SU-DHL-6 (cell line): ENCODE results near the gene BRD1.

ENCODE experiments used
- H2AFZ ChIP-seq: fragments of 200-600 bp; sonication (generic); 2 replicates; pipeline ENCODE4 v1.6.1; 2014; ENCODE audit warnings: low read depth, mild to moderate bottlenecking, moderate library complexity, mixed read lengths, antibody characterized with exemption, low read length; ENCODE audit not compliant: severe bottlenecking
- H3F3A ChIP-seq: fragments of 200-600 bp; shearing (Covaris generic); 2 replicates; pipeline ENCODE4 v1.6.0; 2016; ENCODE audit warnings: antibody characterized with exemption, mild to moderate bottlenecking; ENCODE audit not compliant: insufficient read depth
- H3K27ac ChIP-seq: fragments of 200-600 bp; sonication (generic); 2 replicates; pipeline ENCODE4 v1.5.1; 2016; ENCODE audit warnings: low read depth, mild to moderate bottlenecking, low read length, moderate library complexity, mixed read lengths
- H3K27me3 ChIP-seq: fragments of 200-600 bp; sonication (generic), shearing (Covaris generic); 2 replicates; pipeline ENCODE4 v1.6.0; 2014; ENCODE audit warnings: mild to moderate bottlenecking, low read length
- H3K36me3 ChIP-seq: fragments of 200-600 bp; sonication (generic); 2 replicates; pipeline ENCODE4 v1.6.1; 2014; ENCODE audit warnings: mild to moderate bottlenecking, low read length, mixed read lengths
- H3K4me2 ChIP-seq: fragments of 300-600, 200-600 bp; shearing (Covaris generic), sonication (generic); 2 replicates; pipeline ENCODE4 v1.6.0; 2014; ENCODE audit warnings: low read length, low read depth, mild to moderate bottlenecking; ENCODE audit not compliant: poor library complexity, severe bottlenecking
- H3K4me3 ChIP-seq: fragments of 200-600 bp; sonication (generic); 2 replicates; pipeline ENCODE4 v1.5.1; 2014; ENCODE audit warnings: antibody characterized with exemption, low read length, mild to moderate bottlenecking, mixed read lengths; ENCODE audit not compliant: insufficient read depth, poor library complexity, severe bottlenecking
- H3K79me2 ChIP-seq: fragments of 200-600 bp; sonication (generic); 2 replicates; pipeline ENCODE4 v1.6.1; 2014; ENCODE audit warnings: mild to moderate bottlenecking, low read length, moderate library complexity; ENCODE audit not compliant: insufficient read depth
- H3K9ac ChIP-seq: fragments of 200-600 bp; sonication (generic); 2 replicates; pipeline ENCODE4 v1.7.0; 2014; ENCODE audit warnings: mild to moderate bottlenecking, low read length
- H3K9me2 ChIP-seq: fragments of 200-600 bp; sonication (generic); replicated peaks from 2 replicates; pipeline ENCODE4 v1.6.1; 2014; ENCODE audit warnings: low read length; ENCODE audit not compliant: insufficient read depth
- H3K9me3 ChIP-seq: fragments of 200-600 bp; sonication (generic); 2 replicates; pipeline ENCODE4 v1.6.1; 2014; ENCODE audit warnings: low read length, mixed read lengths; ENCODE audit not compliant: insufficient read depth
- H4K20me1 ChIP-seq: fragments of 200-600 bp; sonication (generic); 2 replicates; pipeline ENCODE4 v1.6.1; 2014; ENCODE audit warnings: low read depth, mild to moderate bottlenecking, antibody characterized with exemption, low read length, moderate library complexity, mixed read lengths
- EZH2phosphoT487 ChIP-seq: fragments of 200-600 bp; sonication (generic), shearing (Covaris generic); conservative IDR thresholded peaks from 2 replicates; pipeline ENCODE4 v1.6.1; 2018; ENCODE audit warnings: mild to moderate bottlenecking, antibody characterized with exemption, low read length, moderate library complexity, mixed read lengths
- TF ChIP-seq, protein P1 (sequence below): fragments of 200-600 bp; sonication (generic); IDR thresholded peaks from one replicate; pipeline ENCODE4 v1.5.1; 2017; ENCODE audit warnings: antibody characterized with exemption, mild to moderate bottlenecking, low read length, moderate library complexity; ENCODE audit not compliant: insufficient read depth, poor library complexity, severe bottlenecking

The BRD1 gene

DNA sequence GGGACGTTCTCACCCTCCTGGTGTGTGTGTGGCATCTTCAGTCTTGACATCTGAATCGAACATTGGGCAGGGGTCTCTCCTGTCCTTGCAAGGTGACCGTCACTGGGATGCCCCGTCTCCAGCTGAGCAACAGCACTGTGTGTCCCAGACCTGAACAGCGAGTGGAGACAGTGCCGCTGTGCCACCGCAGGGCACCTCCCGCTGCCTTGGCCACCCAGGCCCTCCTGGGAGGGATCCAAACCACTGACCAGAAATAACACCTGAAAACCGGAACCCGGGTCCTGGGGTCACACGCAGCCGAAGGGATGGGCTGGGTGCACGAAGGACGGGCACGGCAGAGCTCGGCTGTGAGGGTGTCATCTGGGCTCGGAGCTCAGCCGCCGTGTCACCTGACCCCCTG is 102.2 kb downstream of the BRD1 start:
- no peak overlapping the region for H3K4me3 ChIP-seq
- no peaks in the 10 kb centered on the region for H3K27me3 ChIP-seq
- no peaks in the 10 kb centered on the region for H3K9me2 ChIP-seq

DNA sequence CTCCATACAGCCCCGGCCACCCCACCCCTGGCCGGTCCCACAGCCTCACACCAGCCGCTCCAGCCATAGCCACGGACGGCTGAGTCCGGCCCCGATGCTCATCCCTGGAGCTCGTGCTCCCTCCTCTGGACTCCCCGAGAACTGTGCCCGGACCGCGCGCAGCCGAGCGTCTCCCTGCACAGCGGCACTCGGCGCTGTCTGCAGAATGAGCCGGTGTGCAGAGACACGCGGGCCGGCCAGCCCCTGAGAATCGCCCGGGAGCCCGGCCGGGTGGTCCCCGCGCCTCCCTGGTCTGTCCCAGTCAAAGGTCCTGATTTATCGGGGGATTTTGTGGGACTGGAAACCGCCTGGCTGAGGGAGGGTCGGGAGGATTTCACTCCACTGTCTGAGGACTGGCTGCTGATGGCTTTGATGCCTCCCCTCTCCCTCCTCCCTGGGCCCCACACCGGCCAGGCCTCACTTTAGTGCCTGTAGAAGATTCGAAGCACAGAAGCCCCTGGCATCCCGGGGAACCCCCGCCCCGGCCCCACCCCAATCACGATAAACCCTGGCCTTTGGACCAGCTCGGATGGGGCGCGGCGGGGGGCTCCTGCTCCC is 102.7 kb downstream of the BRD1 start:
- Histone ChIP-seq H3K27ac (no peak overlapping the region), H3K36me3 (no peaks in the 10 kb centered on the region), H3K9me2 (no peaks in the 10 kb centered on the region), H4K20me1 (no peaks in the 10 kb centered on the region), H3K27me3 (no peaks in the 10 kb centered on the region), H3K4me2 (no peak overlapping the region), H2AFZ (no peak overlapping the region), H3K4me3 (no peak overlapping the region), H3K9me3 (no peaks in the 10 kb centered on the region), H3F3A (no peaks in the 10 kb centered on the region), H3K9ac (no peak overlapping the region), H3K79me2 (no peaks in the 10 kb centered on the region)
- TF ChIP-seq EZH2phosphoT487 = no peak
- TF ChIP-seq, protein P1, sequence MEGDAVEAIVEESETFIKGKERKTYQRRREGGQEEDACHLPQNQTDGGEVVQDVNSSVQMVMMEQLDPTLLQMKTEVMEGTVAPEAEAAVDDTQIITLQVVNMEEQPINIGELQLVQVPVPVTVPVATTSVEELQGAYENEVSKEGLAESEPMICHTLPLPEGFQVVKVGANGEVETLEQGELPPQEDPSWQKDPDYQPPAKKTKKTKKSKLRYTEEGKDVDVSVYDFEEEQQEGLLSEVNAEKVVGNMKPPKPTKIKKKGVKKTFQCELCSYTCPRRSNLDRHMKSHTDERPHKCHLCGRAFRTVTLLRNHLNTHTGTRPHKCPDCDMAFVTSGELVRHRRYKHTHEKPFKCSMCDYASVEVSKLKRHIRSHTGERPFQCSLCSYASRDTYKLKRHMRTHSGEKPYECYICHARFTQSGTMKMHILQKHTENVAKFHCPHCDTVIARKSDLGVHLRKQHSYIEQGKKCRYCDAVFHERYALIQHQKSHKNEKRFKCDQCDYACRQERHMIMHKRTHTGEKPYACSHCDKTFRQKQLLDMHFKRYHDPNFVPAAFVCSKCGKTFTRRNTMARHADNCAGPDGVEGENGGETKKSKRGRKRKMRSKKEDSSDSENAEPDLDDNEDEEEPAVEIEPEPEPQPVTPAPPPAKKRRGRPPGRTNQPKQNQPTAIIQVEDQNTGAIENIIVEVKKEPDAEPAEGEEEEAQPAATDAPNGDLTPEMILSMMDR = no peak

More for the DNA sequence above, 102.2 kb downstream of the BRD1 start:
- Histone ChIP-seq H4K20me1 (no peaks in the 10 kb centered on the region), H3K27ac (no peak overlapping the region), H3K79me2 (no peaks in the 10 kb centered on the region), H3K9me3 (no peaks in the 10 kb centered on the region), H2AFZ (no peak overlapping the region), H3K36me3 (no peaks in the 10 kb centered on the region), H3K9ac (no peak overlapping the region), H3K4me2 (no peak overlapping the region), H3F3A (no peaks in the 10 kb centered on the region)
- TF ChIP-seq EZH2phosphoT487 = no peak
- TF ChIP-seq, protein P1 = no peak

GRCh38 chr22:49724030-49724892 is 103.4 kb downstream of the BRD1 start:
- H3K4me2 ChIP-seq = no peak overlapping the region
- H3F3A ChIP-seq = no peaks in the 10 kb centered on the region
- H3K9ac ChIP-seq = no peak overlapping the region
- no peaks in the 10 kb centered on the region for H3K27me3 ChIP-seq
- H4K20me1 ChIP-seq = no peaks in the 10 kb centered on the region
- no peak overlapping the region for H3K27ac ChIP-seq
- no peak for TF ChIP-seq EZH2phosphoT487
- TF ChIP-seq, protein P1 = no peak
- no peaks in the 10 kb centered on the region for H3K9me3 ChIP-seq
- no peaks in the 10 kb centered on the region for H3K79me2 ChIP-seq
- no peaks in the 10 kb centered on the region for H3K9me2 ChIP-seq
- no peak overlapping the region for H2AFZ ChIP-seq
- H3K4me3 ChIP-seq = no peak overlapping the region
- H3K36me3 ChIP-seq = no peaks in the 10 kb centered on the region
